ENCODE measurements around the gene TNNC2.

DNA sequence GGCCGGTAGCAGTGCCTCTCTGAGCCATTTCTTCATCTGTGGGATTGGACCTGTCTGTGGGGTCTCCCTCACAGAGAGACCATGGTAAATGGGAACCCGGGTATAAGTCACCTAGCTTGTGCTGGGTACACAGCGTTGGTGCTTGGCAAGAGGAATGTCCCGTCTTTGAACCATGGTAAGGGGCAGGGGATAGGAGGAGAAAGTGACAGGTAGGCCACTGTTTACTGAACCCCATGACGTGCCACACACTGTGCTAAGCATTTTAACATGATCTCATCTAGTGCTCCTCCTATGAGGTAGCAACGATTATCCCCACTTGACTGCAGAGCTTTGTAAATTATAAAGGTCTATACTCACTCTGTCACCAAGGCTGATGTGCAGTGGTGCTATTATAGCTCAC is 600 bp upstream of the TNNC2 start:
- TF ChIP-seq CTCF (IDR thresholded peaks at IDR 0.05; ENCODE audit: insufficient read depth, low read length) (no peak), SPI1 (IDR thresholded peaks at IDR 0.05; ENCODE audit: borderline replicate concordance, low read depth) (no peak)

All from HL-60 (cell line).